Neural progenitor cell (in vitro differentiated cells): Measurements from ENCODE around the gene SDHD.

Experiments
- CTCF ChIP-seq: fragments of 200-600 bp; sonication (generic); IDR thresholded peaks from 2 replicates; pipeline ENCODE4 v1.5.1; 2017; ENCODE audit warnings: antibody characterized with exemption, mild to moderate bottlenecking
- EZH2 ChIP-seq: fragments of 200-600 bp; sonication (generic); IDR thresholded peaks from 2 replicates; pipeline ENCODE4 v1.6.1; 2017; ENCODE audit warnings: antibody characterized with exemption, mild to moderate bottlenecking, moderate library complexity
- EZH2phosphoT487 ChIP-seq: fragments of 200-600 bp; sonication (generic); IDR thresholded peaks from 2 replicates; pipeline ENCODE4 v1.6.1; 2017; ENCODE audit warnings: antibody characterized with exemption

- TF ChIP-seq EZH2phosphoT487 (no peak), CTCF (no peak), EZH2 (no peak)
Measured at GRCh38 chr11:112044961-112045360, 41.7 kb upstream of the SDHD start.
